ENCODE measurements around the gene NSMCE1. TPM values are rescaled to one million over a fixed set of nuclear protein-coding genes. Genes with fewer than 3 reads are reported as not detected.

Gene NSMCE1
- total and polyA plus RNA-seq, 2 of the 8 experiments (the other 6 are each of a cell fraction or from before 2014, with no cell fraction given), result 8.1 to 16.6 TPM

DNA sequence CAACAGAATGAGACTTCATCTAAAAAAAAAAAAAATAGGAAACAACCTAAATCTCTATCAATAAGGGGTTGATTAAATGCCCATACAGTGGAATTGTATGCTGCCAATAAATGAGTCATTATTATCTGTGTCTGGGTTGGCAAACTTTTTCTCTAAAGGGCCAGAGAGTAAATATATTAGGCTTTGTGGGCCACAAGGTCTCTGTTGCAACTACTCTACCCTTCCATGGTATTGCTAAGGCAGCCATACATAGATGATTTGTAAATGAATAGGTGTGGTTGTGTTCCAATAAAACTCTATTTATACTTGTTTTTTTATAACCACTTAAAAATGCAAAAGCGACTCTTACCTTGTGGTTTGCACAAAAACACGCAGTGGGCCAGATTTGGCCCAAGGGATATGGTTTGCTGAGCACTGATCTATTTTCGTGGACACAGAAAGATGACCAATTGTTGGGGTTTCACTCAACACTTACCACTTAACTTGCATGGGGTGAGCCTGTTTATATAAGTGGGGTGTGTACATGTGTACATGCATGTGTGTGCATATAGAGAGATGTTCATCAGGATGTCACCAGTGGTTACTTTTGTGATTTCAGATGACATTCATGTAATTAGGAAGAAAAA, 32.8 kb upstream of the NSMCE1 start:
- ChIA-PET POLR2A (ENCODE audit: partially characterized antibody) (no interaction called here), CTCF (ENCODE audit: partially characterized antibody) (interaction anchor here (1.0 kb wide), 1 partner anchor 67 kb away, joined by 4 read pairs; no protein-coding TSS in a partner anchor)
- H3K18ac ChIP-seq (ENCODE audit: extremely low read depth, low read length), result no peak overlapping the region
- no peak overlapping the region for H3K4me3 ChIP-seq (ENCODE audit: extremely low read depth in 1 of 4, insufficient read depth in 2 of 4, low read depth in 3 of 4, low read length in 4 of 4)
- no peak overlapping the region for H3K27ac ChIP-seq (ENCODE audit: low read depth, low read length)
- no peak overlapping the region for H2AK5ac ChIP-seq (ENCODE audit: low read depth, low read length)
- no peaks in the 10 kb centered on the region for H3K36me3 ChIP-seq (ENCODE audit: control insufficient read depth in 2 of 4, insufficient read depth in 4 of 4, low read length in 3 of 4)
- H3K79me1 ChIP-seq (ENCODE audit: low read depth, low read length), result no peaks in the 10 kb centered on the region
- no peak overlapping the region for H3K23ac ChIP-seq (ENCODE audit: insufficient read length)
- no peak overlapping the region for H3K9ac ChIP-seq (replicated peaks in 1 of 4; ENCODE audit: extremely low read depth in 1 of 4, low read depth in 3 of 4, low read length in 3 of 4)
- no peak for FAIRE-seq
- no peaks in the 10 kb centered on the region for H3K27me3 ChIP-seq (replicated peaks in 1 of 4; ENCODE audit: control insufficient read depth in 3 of 4, extremely low read depth in 1 of 4, insufficient read depth in 3 of 4, low read length in 3 of 4)
- no peak overlapping the region for H3K56ac ChIP-seq (replicated peaks; ENCODE audit: insufficient read length, low read depth, low read length)
- no peak overlapping the region for H3K4ac ChIP-seq (replicated peaks; ENCODE audit: insufficient read length, low read depth, low read length)
- H3K9me3 ChIP-seq (ENCODE audit: insufficient read depth in 2 of 2, low read depth in 1 of 2, low read length in 1 of 2), result no peaks in the 10 kb centered on the region
- H2AFZ ChIP-seq (ENCODE audit: low read length), result no peak overlapping the region
- H2BK20ac ChIP-seq (ENCODE audit: low read length), result no peak overlapping the region
- no peak overlapping the region for H4K91ac ChIP-seq (replicated peaks; ENCODE audit: insufficient read length, low read length)
- H2BK15ac ChIP-seq (ENCODE audit: low read length), result no peak overlapping the region
- 91% methylated on average over 3 of the region's 3 CpGs; no CpG with 5 or more reads in 1 of the 2 experiments for WGBS, 2 experiments (ENCODE audit: extremely low coverage in 1 of 2, insufficient coverage in 1 of 2, insufficient read length in 1 of 2, insufficient replicate concordance in 2 of 2, low coverage in 1 of 2, low lambda C conversion rate in 2 of 2, missing lambda C conversion rate in 1 of 2)
- DNase-seq (ENCODE audit: low read depth in 1 of 2, low spot score in 2 of 2), result no peak
- H3K14ac ChIP-seq (ENCODE audit: insufficient read length), result no peak overlapping the region
- H4K5ac ChIP-seq (ENCODE audit: insufficient read length, low read depth, low read length), result no peak overlapping the region
- H4K8ac ChIP-seq (ENCODE audit: extremely low read depth, insufficient read depth, low read length), result no peak overlapping the region
- H4K20me1 ChIP-seq (replicated peaks in 1 of 2; ENCODE audit: control insufficient read depth in 1 of 2, insufficient read depth in 2 of 2, low read length in 2 of 2), result peaks cover 0 to 2% of the 10 kb centered on the region in 2 experiments
- H2BK120ac ChIP-seq (replicated peaks; ENCODE audit: low read depth, low read length), result no peak overlapping the region
- H3K23me2 ChIP-seq (ENCODE audit: low read depth, low read length), result peaks cover 7% of the 10 kb centered on the region; the same call in 1 of the 2 replicates
- H2BK5ac ChIP-seq (ENCODE audit: low read depth, low read length), result no peak overlapping the region
- no peaks in the 10 kb centered on the region; a peak in 1 of 4 replicates for H3K79me2 ChIP-seq (ENCODE audit: control insufficient read depth in 1 of 2, insufficient read depth in 2 of 2, low read length in 2 of 2)
- H2BK12ac ChIP-seq (ENCODE audit: low read depth, low read length), result no peak overlapping the region
- H3K4me2 ChIP-seq (ENCODE audit: insufficient read depth in 1 of 2, low read depth in 2 of 2, low read length in 2 of 2), result no peak overlapping the region
- H3K4me1 ChIP-seq (replicated peaks in 1 of 4; ENCODE audit: control insufficient read depth in 3 of 4, insufficient read depth in 4 of 4, low read length in 3 of 4), result peaks cover 0 to 2% (median 0%) of the 10 kb centered on the region in 4 experiments; a peak in 1 of 7 replicates
- TF ChIP-seq ASH2L (IDR thresholded peaks at IDR 0.05; ENCODE audit: low read length) (no peak), JUND (IDR thresholded peaks at IDR 0.05; ENCODE audit: low read length) (no peak), CEBPB (IDR thresholded peaks at IDR 0.05; ENCODE audit: low read depth, low read length) (no peak), POLR2AphosphoS5 (IDR thresholded peaks at IDR 0.05; ENCODE audit: low read depth, low read length) (no peak), MAFK (IDR thresholded peaks at IDR 0.05; ENCODE audit: low read depth, low read length) (no peak), EZH2 (IDR thresholded peaks at IDR 0.05; ENCODE audit: low read depth, low read length, severe bottlenecking) (no peak), POU5F1 (IDR thresholded peaks at IDR 0.05; ENCODE audit: low read depth, low read length) (no peak), SP1 (IDR thresholded peaks at IDR 0.05; ENCODE audit: low read depth, low read length) (no peak), SIN3A (conservative IDR thresholded peaks at IDR 0.05 in 1 of 2, IDR thresholded peaks at IDR 0.05 in 1 of 2; ENCODE audit: low read depth in 1 of 2, low read length in 2 of 2) (no peak), TAF7 (optimal IDR thresholded peaks at IDR 0.05; ENCODE audit: borderline replicate concordance, low read depth, low read length) (no peak)
- TF ChIP-seq, protein P1, sequence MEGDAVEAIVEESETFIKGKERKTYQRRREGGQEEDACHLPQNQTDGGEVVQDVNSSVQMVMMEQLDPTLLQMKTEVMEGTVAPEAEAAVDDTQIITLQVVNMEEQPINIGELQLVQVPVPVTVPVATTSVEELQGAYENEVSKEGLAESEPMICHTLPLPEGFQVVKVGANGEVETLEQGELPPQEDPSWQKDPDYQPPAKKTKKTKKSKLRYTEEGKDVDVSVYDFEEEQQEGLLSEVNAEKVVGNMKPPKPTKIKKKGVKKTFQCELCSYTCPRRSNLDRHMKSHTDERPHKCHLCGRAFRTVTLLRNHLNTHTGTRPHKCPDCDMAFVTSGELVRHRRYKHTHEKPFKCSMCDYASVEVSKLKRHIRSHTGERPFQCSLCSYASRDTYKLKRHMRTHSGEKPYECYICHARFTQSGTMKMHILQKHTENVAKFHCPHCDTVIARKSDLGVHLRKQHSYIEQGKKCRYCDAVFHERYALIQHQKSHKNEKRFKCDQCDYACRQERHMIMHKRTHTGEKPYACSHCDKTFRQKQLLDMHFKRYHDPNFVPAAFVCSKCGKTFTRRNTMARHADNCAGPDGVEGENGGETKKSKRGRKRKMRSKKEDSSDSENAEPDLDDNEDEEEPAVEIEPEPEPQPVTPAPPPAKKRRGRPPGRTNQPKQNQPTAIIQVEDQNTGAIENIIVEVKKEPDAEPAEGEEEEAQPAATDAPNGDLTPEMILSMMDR (IDR thresholded peaks at IDR 0.05; ENCODE audit: control extremely low read depth in 1 of 3, insufficient read depth in 1 of 3, low read depth in 1 of 3, low read length in 3 of 3), result no peak

Data from H1 (cell line).